ENCODE measurements around the gene CADPS2.
"Not testable (repeated sequence)": the region's sequence is repeated elsewhere in the genome, so short reads cannot be mapped to it uniquely, and the experiment has no call there.

The CADPS2 gene

DNA sequence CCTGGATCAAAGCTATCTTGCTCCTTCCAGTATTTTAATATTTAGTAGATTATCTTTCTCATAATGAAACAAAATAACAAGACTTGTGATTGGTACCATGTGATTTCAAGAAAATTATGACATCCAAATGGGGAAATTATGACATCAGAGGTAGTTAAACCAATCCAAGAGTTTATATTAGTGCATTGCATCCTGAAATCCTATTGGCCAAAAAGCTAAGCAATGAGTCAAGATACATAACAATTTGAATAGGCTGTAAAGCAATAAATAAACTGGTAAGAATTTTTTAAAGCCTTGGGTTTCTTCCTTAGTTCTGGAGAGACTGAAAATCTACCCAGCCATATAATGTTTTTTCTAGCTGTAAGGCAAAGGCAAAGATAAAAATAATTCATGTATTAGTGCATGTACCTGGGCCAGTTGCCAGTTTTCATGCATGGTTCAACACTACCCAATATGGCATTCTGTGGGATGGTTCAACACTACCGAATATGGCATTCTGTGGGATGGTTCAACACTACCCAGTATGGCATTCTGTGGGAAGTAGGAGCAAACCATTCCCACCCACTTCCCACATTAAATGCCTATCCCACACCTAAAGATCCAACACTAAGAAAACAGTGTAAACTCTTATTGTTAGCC, 183.3 kb downstream of the CADPS2 start, which contains the start of gene RNF148:
TSS of gene RNF148 (minus strand) at position 51 of the 639 bp plus-strand sequence. CDS start 172 bp downstream, outside the sequence.
- no peak for DNase-seq

DNA sequence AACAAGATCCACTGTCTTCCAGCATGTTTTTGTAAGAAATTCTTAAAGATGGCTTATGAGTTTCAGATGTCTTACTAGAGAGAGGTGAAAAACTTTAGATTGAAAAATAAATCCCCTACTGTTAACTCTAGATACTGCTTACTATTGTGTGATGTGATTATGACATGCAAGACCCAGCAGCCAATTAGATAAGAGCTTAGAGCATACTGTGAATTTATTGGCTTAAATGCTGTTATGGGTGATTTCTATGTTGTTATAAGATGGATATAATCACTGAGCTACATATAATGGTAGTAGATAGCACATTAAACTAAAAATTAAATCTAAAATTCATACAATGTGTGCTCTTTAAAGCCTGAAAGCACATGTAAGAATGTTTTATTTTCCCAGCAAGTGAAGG, 187.2 kb downstream of the CADPS2 start, which contains the start of gene RNF133:
TSS of gene RNF133 (minus strand) at position 101 of the 400 bp plus-strand sequence. CDS start 199 bp downstream, outside the sequence.
- no peak for DNase-seq

DNA sequence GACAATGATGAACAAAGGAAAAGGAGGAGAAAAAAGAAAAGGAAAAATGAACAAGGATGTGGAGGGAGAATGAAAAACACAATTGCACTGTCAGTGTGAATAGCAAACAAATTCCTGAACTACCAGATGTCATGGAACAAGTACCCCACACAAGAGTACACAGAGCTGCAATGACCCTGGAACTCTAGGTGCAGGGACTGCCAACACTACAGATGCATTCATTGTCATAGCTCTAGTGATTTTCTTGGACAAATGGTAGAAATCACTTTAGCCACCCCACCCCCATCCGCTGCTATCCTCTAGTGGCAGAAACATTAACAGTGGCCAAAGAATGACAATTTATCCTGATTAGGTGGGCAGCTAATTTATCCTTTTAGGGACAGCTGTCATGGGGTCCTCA, 190.4 kb downstream of the CADPS2 start:
- DNase-seq, result no peak

DNA sequence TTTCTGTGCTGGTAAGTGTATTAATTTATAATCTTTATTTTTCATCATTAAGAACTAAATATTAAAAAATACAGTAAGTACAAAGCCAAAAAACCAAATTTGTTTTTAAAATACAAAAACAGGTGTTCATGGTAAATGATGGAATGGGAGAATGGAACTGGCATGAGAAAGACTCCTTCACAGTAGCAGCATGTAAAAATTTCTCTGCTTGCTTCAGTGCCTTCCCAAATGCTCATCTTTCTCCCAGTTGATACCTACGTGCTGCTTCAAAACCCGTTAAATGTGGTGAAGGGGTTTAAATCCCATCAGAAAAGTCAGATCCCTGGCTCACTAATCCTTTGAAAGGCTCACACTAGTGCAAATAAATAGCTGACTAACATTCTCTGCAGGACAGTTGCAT, 191.6 kb downstream of the CADPS2 start:
- no peak for DNase-seq

DNA sequence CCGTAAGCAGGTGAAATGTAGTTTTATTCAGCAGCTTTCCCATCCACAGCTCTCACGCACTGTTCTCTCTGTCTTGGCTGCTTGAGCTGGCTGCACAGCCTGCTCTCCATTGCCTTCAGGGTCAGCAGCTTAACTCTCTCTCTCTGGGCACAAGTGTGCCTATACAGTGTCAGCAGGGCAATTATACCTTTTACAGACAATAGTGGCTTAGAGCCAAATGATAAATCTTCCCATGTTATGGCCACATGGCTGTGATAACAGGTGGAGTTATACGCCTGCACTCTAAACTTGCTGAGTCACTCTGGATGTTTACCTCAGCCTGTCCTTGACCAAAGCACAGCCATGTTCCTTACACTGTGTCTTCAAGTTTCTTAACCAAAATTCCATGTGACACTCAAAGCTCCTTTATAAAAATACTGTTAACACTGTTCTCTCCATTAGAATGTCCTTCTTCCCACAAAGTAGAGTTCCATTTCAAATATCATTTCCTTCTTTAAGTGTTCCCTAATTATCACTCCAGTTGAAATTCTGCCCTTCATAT, 193.4 kb downstream of the CADPS2 start:
- no peak for DNase-seq

DNA sequence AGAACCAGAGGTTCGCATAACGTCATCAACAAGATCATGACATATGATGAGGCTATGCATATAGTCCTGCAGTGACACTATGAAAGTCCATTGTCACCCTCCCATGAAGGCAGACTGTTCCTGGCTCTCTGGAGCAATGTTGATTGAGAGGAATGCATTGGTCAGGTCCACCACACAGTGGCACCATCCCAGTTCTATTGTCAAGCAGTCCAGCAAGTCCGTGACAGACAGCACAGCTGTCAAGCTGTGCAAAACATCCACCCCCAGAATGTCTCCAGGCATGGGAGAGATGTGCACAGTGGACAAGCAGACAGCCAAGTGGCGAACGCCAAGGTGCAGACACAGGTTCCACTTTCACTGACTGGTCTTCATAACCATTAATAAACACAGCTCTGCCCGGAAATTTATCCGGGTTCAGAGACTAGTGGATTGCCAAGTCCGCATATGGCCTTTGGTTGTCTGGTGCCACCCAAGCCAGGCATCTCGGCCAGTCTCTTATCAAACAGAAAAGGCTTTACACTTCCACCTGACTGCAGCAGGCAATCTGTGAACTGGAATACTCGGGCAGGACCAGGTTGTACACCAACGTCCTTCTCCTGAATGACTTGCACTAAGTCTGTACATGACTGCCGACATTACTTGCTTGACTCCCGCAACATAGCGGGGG, 194.6 kb downstream of the CADPS2 start:
- no peak for DNase-seq

DNA sequence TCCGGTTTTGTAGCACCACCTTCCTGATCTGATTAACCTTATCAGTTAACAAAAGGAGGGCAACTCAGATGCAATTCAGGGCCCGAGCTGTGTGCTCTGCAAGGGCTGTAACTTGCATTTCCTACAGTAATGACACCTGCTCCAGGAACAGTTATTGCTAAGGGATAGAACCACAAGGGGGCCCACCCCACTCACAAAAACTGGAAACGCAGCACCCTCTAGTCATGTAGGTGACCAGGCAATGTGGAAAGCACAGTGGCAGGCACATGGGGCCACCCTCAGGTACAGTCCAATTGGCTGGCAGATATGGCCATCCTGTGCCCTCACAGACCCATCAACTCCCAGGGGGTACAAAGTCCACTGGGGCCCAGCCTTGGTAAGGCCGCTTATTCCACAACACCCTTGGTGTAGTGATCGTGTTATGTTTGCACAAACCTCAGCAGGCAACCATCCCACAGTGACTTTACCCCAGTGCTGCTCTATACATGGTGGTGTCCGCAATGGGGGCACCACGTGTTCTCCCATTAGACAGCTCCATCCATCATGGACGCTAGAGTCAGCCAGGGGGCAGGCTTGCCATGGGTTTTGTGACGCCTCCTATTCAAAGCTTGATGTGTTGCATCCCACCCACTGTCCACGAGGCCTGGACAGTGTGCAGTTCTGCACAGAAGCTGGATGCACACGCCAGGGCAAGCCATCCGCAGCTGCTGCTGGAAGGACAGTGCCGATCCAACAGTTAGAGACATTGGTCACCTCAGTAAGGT, 196.7 kb downstream of the CADPS2 start:
- no peak for DNase-seq

DNA sequence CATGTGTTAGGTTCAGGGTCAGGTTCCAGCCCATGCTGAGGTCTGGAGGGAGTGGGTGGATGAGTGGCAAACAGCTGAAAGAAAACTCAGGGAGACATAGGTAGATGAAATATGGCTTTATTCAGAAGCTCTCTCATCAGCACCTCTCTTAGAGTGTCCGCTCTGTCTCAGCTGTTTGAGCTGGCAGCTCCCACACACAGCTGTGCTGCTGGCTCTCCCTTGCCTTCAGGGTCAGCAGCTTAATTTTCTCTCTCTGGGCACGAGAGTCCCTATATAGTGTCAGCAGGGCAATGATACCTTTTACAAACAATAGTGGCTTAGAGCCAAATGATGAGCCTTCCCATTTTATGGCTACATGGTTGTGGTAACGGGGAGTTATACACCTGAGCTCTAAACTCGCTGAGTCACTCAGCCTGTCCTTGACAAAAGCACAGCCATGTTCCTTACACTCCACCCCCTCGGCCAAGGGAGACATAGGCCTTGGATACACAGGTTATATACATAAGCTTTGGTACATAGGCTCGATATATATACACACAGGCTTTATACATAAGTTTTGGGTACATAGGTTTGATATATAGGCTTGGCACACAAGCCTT, 197.8 kb downstream of the CADPS2 start:
- no peak for DNase-seq

DNA sequence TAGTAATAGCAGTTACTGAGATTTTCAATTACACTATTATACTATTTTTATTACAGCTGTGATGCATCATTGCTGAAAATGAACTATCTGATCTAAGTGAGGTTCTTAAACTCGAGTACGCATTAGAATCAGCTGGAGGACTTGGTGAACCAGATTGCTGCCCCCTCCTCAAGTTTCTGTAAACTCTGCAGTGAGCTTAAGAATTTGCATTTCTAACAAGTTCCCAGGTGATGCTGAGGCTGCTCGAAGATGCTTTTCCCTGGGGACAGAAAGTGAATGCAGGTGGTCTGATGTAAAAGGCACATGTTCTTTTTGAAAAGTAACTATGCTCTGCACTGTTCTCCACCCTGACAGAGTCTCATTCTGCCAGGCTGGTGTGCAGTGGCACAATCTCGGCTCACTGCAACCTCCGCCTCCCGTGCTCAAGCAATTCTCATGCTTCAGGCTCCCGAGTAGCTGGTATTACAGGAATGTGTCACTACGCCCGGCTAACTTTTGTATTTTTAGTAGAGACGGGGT, 199.8 kb downstream of the CADPS2 start:
- DNase-seq, result no peak

DNA sequence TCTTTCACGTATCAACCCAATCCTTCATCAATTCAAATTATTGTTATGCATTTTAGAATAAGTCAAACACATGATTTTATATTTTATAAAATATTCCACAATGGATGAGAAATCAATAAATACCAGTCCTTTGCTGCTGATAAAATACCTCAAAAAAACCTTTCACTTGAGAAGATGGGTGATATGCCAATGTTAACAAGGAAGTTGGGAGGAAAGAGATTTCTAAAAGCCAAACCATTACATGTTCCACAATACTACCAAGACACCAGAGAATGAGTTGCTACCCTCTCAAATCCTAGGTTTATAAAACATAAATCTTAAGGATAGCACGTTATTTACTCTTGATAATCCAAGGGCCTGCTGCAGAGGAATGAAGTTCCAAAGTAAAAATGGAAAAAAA, 201.8 kb downstream of the CADPS2 start:
- DNase-seq, result no peak

DNA sequence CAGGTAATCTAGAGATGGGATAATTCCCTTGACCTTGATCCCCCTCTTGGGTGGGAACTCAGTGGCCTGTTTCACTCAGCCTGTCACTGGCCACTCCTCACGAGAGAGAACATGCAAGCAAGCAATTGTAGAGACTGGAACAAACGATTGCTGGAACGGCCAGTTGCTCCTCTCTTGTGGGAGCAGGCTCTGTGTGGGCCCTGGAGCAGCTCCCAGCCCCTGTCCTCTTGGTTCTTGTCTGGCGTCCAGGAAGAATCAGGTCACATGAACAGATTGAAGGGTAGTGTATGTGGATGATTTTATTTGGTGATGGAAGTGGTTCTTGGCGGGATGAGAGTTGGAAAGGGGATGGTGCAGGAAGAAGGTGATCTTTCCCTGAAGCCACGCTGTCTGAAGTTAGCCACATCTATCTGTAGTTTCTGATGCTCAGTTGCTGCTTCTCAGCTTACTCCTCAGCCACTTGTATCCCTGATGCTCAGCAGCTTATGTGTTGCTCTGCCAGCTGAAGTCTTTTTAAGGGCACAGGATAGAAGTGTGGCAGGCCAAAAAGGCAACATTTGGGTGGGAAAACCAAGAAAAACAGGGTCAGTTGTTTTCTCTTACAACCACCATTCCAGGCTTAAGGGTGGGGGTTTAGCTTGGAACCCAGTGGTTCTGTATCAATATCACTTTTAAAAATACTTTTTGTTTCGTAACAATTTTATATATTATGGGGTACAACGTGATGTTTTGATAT, 203.3 kb downstream of the CADPS2 start:
- DNase-seq, result no peak

DNA sequence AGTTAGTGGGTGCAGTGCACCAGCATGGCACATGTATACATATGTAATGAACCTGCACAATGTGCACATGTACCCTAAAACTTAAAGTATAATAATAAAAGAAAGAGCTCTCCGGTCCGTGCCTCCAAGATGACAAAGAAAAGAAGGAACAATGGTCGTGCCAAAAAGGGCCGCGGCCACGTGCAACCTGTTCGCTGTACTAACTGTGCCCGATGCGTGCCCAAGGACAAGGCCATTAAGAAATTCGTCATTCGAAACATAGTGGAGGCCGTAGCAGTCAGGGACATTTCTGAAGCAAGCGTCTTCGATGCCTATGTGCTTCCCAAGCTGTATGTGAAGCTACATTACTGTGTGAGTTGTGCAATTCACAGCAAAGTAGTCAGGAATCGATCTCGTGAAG, 205.1 kb downstream of the CADPS2 start:
- DNase-seq, result not testable (repeated sequence)

DNA sequence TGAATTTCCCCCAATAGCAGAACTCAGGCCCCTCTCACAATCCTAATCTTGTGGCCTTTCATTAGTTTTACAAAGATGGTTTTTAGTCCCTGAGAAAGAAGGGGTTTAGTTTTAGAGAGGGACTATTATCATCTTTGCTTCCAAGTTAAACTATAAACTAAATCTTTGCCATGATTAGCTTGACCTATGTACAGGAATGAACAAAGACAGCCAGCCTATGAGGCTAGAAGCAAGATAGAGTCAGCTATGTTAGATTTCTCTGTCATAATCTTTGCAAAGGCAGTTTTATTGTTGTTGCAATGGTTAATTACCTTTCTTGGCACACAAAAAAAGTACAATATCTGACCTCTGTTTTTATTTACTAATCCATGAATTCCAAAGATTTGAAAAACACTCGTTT, 206.4 kb downstream of the CADPS2 start:
- DNase-seq, result no peak

DNA sequence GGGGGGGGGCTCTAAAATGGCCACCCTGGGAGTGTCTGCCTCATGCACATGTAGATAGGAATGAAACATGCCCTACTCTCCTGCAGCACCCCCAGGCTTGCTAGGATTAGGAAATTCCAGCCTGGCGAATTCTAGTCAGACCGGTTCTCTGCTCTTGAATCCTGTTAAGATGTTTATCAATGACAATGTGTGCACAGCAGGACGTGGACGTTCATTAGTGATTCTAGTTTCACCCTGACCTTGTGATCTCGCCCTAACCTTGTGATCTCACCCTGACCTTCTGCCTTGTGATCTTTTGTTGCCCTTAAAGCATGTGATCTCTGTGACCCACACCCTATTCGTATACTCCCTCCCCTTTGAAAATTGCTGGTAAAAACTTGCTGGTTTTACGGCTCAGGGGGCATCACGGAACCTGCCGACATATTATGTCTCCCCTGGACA, 207.0 kb downstream of the CADPS2 start:
- not testable (repeated sequence) for DNase-seq

DNA sequence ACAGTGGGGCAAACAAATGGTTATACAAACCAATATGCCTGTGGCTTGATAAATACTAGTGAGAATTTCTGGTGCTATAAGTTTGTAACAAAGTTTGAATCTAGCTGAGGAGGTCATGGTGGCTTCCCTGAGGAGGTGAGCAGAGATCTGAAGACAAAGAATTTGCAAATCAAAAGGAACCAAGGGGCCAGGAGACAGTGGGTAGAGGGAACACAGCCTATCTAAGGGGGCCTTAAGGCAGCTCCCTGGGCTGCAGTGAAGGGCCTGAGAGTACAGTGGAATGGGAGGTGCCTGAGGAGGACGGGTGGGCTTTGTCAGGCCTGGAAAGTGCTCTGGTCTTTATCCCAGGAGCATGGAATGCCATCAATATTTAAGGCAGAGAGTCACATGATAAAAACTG, 209.1 kb downstream of the CADPS2 start:
- no peak for DNase-seq

DNA sequence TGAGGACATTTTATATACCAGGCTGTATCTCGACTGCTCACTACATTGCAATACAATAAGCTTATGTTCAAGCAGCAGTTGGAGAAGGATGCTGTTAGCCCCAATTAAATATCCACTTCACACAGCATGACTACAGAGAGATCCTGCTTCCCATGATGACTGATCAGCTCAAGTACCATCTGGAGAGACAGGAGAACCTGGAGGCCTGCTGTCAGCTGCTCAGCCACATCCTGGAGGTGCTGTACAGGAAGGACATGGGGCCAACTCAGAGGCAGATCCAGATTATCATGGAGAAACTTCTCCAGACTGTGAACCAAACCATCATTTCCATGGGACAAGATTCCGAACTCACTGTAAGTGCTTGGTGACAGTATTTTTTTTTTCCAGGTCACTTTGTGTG, 209.8 kb downstream of the CADPS2 start:
- no peak for DNase-seq

DNA sequence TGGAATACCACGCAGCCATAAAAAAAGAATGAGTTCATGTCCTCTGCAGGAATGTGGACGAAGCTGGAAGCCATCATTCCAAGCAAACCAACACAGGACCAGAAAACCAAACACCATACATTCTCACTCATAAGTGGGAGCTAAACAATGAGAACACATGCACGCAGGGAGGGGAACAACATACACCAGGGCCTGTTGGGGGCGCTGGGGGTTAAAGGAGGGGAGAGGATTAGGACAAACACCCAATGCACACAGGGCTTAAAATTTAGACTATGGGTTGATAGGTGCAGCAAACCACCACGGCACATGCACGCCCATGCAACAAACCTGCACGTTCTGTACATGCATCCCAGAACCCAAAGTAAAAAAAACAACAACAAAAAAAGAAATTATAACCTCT, 210.6 kb downstream of the CADPS2 start:
- no peak for DNase-seq

DNA sequence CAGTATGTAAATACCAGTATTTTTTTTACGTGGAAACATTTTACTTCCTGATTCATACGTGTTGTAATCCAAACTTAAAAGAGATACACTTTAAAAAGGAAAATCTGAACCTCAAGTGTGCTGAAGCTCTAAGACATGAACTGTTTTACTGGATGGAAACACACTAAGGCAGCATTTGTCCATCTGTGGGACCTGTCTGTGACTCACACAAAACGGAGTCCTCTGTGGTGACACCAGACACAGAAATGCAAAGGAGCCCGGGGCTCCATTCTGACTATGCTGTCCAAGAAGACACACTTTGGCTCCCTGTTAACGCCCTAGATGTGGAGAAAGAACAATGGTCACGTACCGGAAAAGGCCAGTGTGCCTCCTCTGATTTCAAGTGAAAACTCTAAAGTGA, 211.2 kb downstream of the CADPS2 start:
- no peak for DNase-seq

DNA sequence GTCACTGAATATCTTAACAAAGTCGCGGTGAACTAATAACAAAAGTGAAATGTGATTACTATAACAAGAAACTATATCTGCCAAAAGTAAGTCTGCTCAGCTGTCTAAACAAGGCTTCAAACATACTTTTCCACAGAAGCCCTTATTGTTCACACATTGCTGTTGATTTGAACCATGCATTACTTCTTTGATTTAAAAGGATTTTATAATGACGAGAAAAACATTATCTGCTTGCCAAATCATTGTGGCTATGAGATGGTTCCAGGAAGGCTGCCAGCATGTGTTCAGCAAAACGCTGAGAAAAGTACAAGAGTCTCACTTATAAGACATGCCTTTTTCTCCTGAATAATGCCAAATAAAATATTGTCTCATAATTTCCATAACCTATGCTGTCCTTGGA, 211.8 kb downstream of the CADPS2 start:
- DNase-seq, result no peak

DNA sequence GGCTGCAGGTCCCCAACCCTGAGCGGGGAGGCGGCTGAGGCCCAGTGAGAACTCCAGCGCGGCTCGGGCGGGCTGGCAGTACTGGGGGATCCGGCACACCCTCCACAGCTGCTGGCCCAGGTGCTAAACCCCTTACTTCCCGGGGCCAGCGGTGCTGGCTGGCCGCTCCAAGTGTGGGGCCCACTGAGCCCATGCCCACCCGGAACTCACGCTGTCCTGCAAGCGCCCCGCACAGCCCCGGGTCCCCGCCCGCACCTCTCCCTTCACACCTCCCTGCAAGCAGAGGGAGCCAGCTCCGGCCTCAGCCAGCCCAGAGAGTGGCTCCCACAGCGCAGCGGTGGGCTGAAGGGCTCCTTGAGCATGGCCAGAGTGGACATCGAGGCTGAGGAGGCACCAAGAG, 212.3 kb downstream of the CADPS2 start:
- DNase-seq, result no peak

DNA sequence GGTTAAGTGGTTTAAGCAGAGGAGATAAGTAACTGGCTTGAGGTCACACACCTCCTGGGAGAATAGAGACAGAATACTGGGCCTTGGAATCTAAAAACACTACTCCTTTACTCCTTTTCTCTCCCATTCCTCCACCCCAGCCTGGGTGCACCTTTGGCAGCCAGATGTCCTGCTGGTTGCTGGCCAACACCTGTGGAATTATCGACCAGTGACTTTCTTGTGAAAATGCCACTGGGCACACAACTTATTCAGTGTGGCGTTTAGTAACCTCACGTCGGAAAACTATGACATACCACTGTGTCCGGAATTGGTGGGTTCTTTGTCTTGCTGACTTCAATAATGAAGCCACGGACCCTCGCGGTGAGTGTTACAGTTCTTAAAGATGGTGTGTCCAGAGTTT, 213.7 kb downstream of the CADPS2 start:
- DNase-seq, result no peak

DNA sequence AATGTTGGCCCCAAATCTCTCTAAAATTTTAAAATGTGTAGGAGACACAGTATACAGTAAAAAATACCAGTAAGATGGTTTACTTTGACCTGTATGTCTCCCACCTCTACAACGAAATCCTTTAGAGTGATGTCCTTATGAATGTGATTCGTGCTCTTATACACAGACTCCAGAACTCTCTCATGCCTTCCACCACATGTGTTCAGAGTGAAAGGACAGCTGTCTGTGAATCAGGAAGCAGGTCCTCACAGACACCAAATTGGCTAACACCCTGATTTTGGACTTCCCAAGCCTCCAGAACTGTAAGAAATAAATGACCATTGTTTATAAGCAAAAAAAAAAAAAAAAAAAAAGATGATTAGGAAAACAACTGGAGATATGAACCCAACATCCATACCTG, 222.5 kb downstream of the CADPS2 start:
- DNase-seq, result no peak
